ENCODE results near the gene SLC41A3. TPM values are rescaled to one million over a fixed set of nuclear protein-coding genes. Genes with fewer than 3 reads are reported as not detected.

The SLC41A3 gene
- 10 to 100 TPM; 46.8 to 50.4 TPM for total RNA-seq
- 48.2 TPM for polyA plus RNA-seq (2013, experiment 1 of 2)
- 42.7 TPM for polyA plus RNA-seq (2013, experiment 2 of 2)
- long read RNA-seq, experiment 1, partial matches to known transcripts, result 15 of 23 reads
- long read RNA-seq, experiment 1, other reads (novel, unspliced or antisense), result 6 of 23 reads
- long read RNA-seq, experiment 2, transcript SLC41A3-203 (11 exons, 2,169 nt), result major isoform, 14 of 39 reads
- long read RNA-seq, experiment 2, partial matches to known transcripts, result 5 of 39 reads
- long read RNA-seq, experiment 2, other reads (novel, unspliced or antisense), result 13 of 39 reads
- long read RNA-seq, experiment 3, transcript SLC41A3-203 (11 exons, 2,169 nt), result major isoform, 87 of 154 reads
- long read RNA-seq, experiment 3, transcript SLC41A3-201 (12 exons, 1,797 nt), result minor isoform, 24 of 154 reads
- long read RNA-seq, experiment 3, partial matches to known transcripts, result 24 of 154 reads
- long read RNA-seq, experiment 3, other reads (novel, unspliced or antisense), result 14 of 154 reads
- long read RNA-seq, experiment 4, transcript SLC41A3-203 (11 exons, 2,169 nt), result major isoform, 7 of 21 reads
- long read RNA-seq, experiment 4, partial matches to known transcripts, result 5 of 21 reads
- long read RNA-seq, experiment 4, other reads (novel, unspliced or antisense), result 5 of 21 reads

GRCh38 chr3:126083913-126084767 is at the start of gene SLC41A3:
Gene SLC41A3, minus strand, starts transcription at chr3:126084124. Its CDS starts 15,905 bp downstream, at chr3:126068219.
- H3K4me1 ChIP-seq (ENCODE audit: control insufficient read depth, insufficient read depth, low read length), result no peaks in the 10 kb centered on the region
- peaks cover 46% of the 10 kb centered on the region for H3K9me3 Mint-ChIP-seq
- no peak within 1 kb of the TSS for H3K27ac ChIP-seq (ENCODE audit: low read depth, low read length)
- WGBS, 2 experiments (ENCODE audit: insufficient coverage in 1 of 2, insufficient read length in 1 of 2), result 1 to 5% methylated on average over 14 to 72 of the region's 72 CpGs
- peaks cover 1% of the 10 kb centered on the region for H3K4me1 Mint-ChIP-seq
- H3K36me3 ChIP-seq (ENCODE audit: control insufficient read depth, insufficient read depth, low read length), result no peaks in the 10 kb centered on the region
- no peaks in the 10 kb centered on the region for H3K27me3 Mint-ChIP-seq (ENCODE audit: insufficient read depth)
- H3K4me3 ChIP-seq (ENCODE audit: low read length), result peak within 1 kb of the TSS; percentile 88
- H3K9me3 ChIP-seq (ENCODE audit: control insufficient read depth, low read length), result peaks cover 53% of the 10 kb centered on the region
- peak within 1 kb of the TSS; percentile 71 for H3K4me3 Mint-ChIP-seq
- H3K27ac Mint-ChIP-seq, result no peak within 1 kb of the TSS
- TF ChIP-seq CTCF (conservative IDR thresholded peaks at IDR 0.05), result peak; percentile 64
- H3K27me3 ChIP-seq (ENCODE audit: control insufficient read depth, insufficient read depth, low read length, poor library complexity, severe bottlenecking), result no peaks in the 10 kb centered on the region
- H3K36me3 Mint-ChIP-seq (ENCODE audit: low read depth), result peaks cover 11% of the 10 kb centered on the region
- peak within 1 kb of the TSS; percentile 62 for H3K9ac ChIP-seq (ENCODE audit: extremely low read depth, low read length, poor library complexity, severe bottlenecking)
- DNase-seq, result peak; percentile 95

GRCh38 chr3:126133606-126134005 is 49.7 kb upstream of the SLC41A3 start:
- H3K27me3 Mint-ChIP-seq (ENCODE audit: insufficient read depth), result peaks cover 18% of the 10 kb centered on the region
- DNase-seq, result no peak

More at GRCh38 chr3:126133606-126134005, 49.7 kb upstream of the SLC41A3 start:
- H3K27ac Mint-ChIP-seq, result no peak overlapping the region
- Histone ChIP-seq H3K36me3 (ENCODE audit: control insufficient read depth, insufficient read depth, low read length) (no peaks in the 10 kb centered on the region), H3K9ac (ENCODE audit: extremely low read depth, low read length, poor library complexity, severe bottlenecking) (no peak overlapping the region), H3K4me1 (ENCODE audit: control insufficient read depth, insufficient read depth, low read length) (no peaks in the 10 kb centered on the region), H3K27me3 (ENCODE audit: control insufficient read depth, insufficient read depth, low read length, poor library complexity, severe bottlenecking) (no peaks in the 10 kb centered on the region), H3K4me3 (ENCODE audit: low read length) (no peak overlapping the region), H3K27ac (ENCODE audit: low read depth, low read length) (no peak overlapping the region), H3K9me3 (ENCODE audit: control insufficient read depth, low read length) (no peaks in the 10 kb centered on the region)
- no peaks in the 10 kb centered on the region for H3K9me3 Mint-ChIP-seq
- TF ChIP-seq CTCF (conservative IDR thresholded peaks at IDR 0.05), result no peak
- no peak overlapping the region for H3K4me3 Mint-ChIP-seq
- no peaks in the 10 kb centered on the region for H3K4me1 Mint-ChIP-seq
- 82 to 83% methylated on average over 6 of the region's 6 CpGs for WGBS, 2 experiments (ENCODE audit: insufficient coverage in 1 of 2, insufficient read length in 1 of 2)
- H3K36me3 Mint-ChIP-seq (ENCODE audit: low read depth), result no peaks in the 10 kb centered on the region
